GM10266 (cell line): ENCODE data around the gene STPG1.

Source experiments
- DNase-seq: peaks from one replicate; pipeline ENCODE4 v3.0.0; 2012; ENCODE audit errors: extremely low spot score
- TF ChIP-seq, protein P1 (sequence below): IDR thresholded peaks from 2 replicates; pipeline ENCODE4 v1.5.1; 2012; ENCODE audit warnings: mild to moderate bottlenecking, low read depth; ENCODE audit not compliant: control insufficient read depth, insufficient read depth; ENCODE audit errors: missing control alignments

STPG1 gene

DNA sequence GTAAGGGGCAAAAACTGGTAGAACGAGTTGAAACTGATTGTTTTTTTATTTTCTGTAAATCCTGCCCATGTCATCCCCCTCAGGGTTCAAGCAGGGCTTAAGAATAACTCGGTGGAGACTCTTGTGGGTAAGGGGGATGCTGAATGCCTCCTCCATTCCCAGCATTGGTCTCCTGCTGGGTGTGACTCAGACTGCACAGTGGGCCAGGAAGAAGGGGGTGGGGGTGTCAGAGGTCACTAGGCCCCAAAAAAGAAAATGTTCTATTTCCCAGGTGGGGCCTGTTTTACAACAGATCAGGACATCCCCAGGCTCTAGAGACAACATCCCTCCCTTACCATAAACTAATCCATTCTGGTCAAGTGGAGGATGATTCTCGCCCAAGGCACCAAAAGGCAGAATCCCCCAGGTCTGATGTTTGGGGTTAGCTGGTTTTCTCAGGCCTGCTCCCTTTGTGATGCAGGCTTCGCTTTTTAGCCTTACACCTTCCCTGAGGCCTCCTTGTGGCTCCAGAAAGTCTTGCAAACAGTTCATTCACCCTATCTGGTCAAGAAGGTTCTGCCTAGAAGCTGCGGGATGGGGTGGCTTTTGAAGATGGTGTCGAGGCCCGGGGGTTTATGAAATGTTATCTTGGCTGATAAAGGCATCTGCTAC lies 105.1 kb downstream of the STPG1 start:
- TF ChIP-seq, protein P1, sequence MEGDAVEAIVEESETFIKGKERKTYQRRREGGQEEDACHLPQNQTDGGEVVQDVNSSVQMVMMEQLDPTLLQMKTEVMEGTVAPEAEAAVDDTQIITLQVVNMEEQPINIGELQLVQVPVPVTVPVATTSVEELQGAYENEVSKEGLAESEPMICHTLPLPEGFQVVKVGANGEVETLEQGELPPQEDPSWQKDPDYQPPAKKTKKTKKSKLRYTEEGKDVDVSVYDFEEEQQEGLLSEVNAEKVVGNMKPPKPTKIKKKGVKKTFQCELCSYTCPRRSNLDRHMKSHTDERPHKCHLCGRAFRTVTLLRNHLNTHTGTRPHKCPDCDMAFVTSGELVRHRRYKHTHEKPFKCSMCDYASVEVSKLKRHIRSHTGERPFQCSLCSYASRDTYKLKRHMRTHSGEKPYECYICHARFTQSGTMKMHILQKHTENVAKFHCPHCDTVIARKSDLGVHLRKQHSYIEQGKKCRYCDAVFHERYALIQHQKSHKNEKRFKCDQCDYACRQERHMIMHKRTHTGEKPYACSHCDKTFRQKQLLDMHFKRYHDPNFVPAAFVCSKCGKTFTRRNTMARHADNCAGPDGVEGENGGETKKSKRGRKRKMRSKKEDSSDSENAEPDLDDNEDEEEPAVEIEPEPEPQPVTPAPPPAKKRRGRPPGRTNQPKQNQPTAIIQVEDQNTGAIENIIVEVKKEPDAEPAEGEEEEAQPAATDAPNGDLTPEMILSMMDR, result no peak
- no peak for DNase-seq
